NCI-H460 (cell line): Measurements from ENCODE around the gene SUPT3H. TPM values are rescaled to one million over a fixed set of nuclear protein-coding genes. Genes with fewer than 3 reads are reported as not detected.
"Not testable (repeated sequence)": the region's sequence is repeated elsewhere in the genome, so short reads cannot be mapped to it uniquely, and the experiment has no call there.

Experiments used
- DNase-seq: peaks from one replicate; pipeline ENCODE4 v3.0.0-alpha.2; 2016; ENCODE audit warnings: low read depth; ENCODE audit errors: extremely low read depth
- total RNA-seq: library from RNA; depleted of rRNA; stranded (reverse); fragments of >200 nt; shearing (Covaris generic); gene quantifications from 2 replicates; pipeline ENCODE4 v1.2.3, GENCODE V29; 2014

The SUPT3H gene
- total RNA-seq, 1 experiment from 2014 or later: 5.9 TPM

DNA sequence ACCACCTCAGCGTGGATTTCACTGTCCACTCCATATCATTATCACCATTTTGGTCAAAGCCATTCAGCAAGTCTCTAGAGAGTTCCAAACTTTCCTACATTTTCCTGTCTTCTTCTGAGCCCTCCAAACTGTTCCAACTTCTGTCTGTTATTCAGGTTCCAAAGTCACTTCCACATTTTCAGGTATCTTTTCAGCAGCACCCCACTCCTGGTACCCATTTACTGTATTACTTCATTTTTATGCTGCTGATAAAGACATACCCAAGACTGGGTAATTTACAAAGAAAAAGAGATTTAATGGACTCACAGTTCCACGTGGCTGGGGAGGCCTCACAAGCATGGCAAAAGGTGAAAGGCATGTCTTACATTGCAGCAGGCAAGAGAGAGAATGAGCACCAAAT lies 512.5 kb downstream of the SUPT3H start:
- DNase-seq: not testable (repeated sequence)

DNA sequence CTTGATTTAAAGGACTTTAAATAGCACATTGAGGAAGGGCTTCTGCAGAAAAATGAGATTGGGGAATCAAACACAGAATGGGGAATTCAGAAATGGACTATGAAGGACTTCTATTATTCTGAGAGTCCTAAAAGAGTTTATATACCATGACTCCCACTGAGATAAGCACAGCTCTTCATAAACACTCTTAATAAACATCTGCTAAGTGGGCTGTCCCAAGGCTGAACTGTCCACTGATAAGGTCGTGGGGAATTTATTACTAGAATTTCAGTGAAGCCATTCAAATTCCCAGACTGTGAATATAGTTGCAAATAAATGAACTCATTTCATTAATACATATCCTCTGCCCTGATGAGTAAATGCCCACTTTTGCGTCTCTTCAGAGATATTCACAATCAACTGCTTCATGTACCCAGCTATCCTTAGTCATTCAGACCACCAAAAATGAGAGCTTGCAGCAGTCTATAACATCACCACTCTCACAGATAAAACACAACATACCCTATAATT lies 517.8 kb downstream of the SUPT3H start:
- no peak for DNase-seq

DNA sequence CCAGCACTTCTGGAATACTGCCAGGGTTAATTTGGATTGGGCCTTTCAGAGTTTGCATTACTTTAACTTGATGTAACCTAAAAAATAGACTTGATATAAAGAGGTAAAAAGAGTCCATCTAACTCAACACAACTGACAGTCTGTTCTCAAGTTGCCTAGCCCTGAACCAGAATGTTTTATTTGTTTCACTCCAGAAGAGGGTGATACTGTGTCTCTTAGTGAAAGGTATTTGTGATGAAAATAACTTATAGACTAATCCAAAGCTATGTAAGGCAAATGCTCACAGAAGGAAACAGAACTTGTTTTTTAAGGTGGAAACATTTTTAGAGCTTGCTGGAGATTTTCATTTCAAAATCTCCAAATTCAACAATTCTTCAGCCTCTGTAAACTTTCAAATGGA lies 518.7 kb downstream of the SUPT3H start:
- no peak for DNase-seq

DNA sequence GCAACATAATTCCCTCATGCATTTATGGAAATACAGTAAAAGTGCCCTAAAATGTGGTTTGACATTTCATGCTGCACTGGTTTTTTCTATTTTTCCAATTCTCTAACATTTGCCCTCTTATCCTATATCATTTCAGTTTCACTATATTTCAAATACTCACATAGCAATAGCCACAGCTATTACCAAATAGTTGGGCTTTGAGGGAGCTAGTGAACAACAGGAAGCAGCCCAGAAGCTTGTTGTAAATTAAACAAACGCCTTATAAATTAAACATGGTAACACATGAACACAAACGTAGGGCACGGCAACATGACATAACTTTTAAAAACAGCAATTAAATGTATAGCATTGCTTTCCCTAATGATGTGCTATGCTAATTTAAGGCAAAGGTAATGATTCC lies 521.3 kb downstream of the SUPT3H start:
- no peak for DNase-seq

DNA sequence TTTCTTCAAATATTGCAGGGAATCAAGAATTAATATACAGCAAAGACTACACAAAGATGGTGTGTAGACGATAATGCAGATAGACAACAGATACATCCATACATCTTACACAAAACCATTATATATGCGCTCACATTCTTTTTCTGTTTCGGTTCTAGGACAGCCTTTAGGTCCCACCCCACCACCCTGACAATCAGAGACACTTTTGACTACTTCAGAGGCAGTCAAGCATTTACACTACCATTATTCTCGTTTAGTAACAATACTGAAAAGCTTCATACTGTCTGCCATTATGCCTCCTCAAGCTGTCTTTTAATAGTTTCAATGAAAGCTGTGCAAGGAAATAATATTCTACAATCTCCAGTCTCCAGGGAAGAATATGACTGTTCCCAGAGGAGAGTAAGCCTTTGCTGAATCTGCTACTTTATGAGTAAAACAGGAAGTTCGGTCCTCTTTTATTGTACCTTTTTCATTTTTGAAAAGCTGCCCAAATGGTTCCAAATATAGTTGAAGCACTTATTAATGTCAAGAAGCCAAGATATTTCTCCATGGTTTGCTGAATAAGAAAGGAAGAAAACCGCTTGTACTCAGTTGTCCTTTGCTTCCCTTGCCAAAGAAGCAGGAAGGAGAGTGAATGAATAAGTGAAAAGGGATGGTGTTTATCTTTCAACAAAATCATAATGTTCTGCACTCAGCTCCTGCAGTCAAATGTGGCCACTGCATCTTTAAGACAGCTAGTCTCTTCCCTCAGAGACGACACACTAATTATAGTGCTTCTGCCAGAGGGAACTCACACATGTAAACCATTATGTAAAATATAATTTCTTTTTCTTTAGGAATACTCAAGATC lies 521.9 kb downstream of the SUPT3H start:
- no peak for DNase-seq

DNA sequence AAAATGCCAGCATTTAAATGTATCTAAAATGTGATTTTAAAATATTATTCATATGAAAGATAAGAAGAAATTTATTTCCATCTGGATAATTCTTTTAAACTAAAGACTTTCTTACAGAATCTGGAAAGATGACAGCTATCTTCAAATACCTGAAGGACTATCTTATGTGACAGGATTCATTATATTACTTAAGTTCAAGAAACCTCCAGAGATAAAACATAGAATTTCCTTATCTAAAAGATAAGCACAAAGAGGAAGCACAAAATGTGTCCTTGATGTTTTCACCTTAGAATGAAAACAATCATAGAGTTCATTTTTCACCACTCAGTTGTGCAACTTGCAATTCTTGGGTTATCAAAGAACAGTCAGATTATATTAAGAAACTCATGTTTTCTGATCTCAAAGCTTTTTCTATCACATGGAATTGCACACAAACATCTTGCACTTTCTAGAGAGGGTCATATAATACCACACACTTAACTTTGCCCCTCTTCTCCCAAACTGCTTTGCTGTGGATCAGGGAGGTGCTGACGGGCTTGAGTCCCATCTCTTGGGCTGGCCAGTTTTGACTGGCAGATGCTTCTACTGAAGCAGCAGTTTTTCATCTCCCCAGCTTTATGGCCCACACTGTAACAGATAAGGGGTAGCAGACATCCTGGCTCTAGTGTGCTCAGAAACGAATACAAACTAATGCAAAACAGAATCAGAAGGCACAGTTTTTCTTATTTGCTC lies 522.9 kb downstream of the SUPT3H start:
- no peak for DNase-seq

DNA sequence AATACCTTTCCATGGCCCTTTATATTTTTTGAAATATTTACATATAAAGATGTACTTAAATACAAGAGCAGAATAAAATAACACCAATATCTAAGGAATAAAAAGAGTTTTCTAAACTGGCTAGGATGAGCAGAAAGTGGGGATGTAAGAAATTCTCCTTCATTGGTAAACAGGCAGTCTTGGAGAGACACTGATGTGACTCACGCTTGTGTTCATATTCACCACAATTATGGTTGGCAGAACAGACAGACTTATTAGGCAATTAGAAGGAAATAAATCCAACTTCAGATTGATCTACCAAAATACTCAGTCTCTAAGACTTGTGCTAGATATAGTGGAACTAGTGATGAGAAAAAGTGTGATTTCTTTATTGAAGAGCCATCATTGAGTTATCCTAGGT lies 526.6 kb downstream of the SUPT3H start:
- no peak for DNase-seq

DNA sequence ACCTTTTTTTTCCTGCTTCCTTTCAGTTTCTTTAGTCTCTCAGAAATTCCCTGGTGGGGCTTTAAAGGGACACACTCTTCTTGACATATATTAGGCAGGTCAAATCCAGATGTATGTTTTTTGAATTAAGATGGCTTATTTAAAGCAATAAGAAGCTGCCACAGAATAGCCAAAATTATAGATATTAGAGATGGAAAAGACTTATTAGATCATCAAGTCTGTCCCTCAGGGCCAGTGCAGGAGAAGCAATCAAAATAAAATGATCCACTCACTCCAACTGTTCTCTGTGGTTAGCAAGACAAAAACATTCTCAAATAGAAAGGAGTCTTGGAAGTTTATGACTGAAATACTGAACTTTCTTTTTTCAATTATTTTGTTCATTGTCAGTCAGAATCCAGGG lies 527.4 kb downstream of the SUPT3H start:
- DNase-seq: no peak

DNA sequence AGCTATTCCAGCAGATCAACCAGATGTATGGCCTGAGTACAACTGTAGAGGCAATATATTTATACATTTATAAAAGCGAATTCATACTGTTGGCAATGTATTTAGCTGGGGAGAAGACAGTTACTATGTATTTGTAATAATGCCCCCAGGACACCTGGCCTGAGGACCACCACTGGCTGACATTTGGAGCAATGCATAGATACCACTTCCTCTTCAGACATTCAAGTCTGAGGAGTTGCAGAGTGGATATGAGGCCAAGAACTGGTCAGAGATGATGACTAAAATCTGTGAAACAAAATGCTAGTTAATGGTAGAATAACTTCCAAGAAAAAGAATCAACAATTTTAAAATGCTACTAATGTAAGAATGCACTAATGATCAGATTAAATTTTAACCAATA lies 527.9 kb downstream of the SUPT3H start:
- DNase-seq: no peak

DNA sequence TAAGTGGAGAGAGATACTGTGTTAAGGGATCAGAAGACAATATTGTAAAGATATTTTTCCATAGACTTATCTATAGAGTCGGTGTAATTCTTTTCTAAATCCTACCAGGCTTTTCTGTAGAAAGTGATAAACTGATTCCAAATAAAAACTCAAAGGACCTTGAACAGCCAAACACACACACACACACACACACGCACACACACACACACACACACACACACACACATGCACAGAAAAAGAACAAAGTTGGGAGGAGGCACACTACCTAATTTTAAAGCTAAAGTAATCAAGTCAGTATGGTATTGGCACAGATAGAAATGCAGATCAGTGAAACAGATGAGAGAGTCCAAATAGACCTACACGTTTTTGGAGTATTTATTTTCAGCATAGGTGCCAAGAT lies 534.0 kb downstream of the SUPT3H start:
- no peak for DNase-seq

DNA sequence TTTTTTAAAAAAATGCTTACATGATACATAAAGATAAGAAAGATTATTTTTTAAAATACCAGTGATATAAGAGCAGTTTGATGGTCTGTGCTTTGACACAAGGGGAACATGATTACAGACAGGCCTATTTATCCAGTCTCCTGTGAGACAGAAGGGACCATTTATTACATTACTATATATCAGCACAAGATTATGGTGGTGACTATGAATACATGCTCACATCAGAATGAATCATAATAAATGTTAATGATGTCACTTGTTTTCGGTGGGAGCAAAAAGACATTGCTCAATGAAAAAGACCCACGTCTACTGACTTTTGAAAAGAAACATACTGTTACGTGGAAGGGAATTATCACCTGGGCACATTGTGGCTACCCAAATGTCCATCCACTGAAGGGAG lies 535.1 kb downstream of the SUPT3H start:
- DNase-seq: no peak

DNA sequence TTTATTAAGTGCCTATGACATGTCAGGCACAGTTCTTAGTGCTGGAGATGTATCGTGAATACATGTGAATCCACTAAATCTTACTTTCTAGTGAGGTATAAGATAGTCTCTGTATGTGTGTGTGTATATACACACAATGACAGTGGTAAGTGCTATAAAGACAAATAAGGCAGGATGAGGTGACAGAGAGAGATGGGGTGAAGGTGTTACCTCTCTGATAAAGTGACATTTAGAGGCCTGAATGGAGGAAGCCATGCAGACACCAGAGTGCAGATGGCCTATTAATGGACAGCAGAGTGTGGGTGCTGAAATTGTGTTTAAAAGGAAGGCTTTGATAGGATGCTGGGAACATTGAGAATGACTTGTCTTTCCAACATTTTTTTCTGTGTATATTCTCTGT lies 535.9 kb downstream of the SUPT3H start:
- no peak for DNase-seq

DNA sequence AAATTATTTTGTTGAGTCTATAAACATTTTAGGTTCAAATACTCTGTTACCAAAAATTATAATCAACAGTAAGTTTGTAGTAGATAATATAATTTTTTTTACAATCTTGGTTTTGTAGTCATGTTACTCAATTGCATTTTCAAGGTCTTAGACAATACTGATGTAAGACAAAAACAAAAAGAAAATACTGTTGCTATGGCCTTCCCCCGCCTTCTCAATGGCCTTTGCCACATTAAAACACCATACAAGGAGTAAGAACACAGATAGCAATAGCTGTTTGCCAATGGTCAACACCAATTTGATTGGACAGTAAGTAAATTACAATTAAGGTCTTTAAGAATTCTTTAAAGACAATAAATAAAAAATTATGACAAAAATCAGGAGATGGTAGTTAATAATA lies 540.0 kb downstream of the SUPT3H start:
- no peak for DNase-seq

DNA sequence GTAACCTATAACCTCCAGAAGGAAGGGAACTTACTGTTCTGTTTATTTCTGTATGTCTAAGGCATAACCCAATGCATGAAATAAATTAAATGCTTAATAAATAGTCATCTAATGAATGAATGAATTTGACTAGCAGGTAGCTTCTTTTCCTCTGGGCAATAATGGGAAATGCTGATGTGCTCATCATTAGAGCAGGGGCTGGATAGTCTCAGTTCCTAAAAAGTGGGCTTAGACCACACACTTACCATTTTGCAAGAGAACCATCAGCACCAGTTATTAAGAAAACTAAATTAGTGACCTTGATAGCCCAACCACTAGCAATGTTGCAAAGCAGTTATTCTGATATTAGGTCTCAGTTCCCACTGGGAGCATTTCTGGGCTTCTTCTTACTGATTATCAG lies 540.5 kb downstream of the SUPT3H start:
- no peak for DNase-seq

DNA sequence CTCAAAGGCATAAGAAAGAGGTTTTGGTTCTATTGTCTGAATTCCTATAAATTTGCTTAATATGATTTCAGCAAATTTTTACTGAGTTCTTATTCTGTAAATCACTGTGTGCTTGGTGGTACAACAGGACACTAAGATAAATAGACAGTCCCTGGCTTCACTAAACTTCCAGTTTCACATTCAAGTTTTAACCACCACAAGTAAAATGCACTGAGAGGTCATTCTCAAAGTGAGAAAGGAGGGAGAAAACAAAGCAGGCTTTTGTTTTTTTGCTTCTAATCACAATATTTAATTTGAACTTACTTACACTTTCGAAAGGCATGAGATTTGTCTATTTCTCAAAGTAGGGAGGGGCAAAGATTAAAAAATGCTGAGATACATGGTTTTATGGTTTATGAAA lies 544.5 kb downstream of the SUPT3H start:
- DNase-seq: no peak

DNA sequence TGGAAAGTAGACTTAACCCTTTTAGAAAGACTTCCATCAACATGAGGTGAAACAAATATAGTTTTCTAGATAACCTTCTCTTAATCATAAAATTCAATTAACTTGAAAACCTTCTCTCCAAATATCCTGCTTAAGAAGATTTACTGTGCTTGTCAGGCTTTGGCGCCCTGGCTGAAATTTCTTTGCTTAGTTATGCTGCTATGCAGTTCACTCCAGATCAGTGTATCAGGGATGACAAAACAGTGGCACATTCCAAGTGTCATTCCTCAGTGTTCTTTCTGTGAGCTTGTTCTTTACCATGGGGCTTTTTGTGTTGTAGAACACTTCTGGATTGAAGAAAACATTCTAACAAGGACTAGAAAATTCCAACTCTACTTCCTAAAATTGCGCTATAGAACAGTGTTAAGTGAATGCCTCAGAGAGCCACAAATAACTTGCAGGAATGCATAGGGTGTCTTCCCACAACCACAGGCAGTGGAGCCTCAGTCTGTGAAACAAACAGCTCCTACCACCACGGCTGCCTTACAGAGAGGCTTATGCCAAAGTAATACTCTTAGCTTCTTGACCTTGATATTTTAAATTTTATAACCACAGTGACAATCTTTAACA lies 546.6 kb downstream of the SUPT3H start:
- no peak for DNase-seq

DNA sequence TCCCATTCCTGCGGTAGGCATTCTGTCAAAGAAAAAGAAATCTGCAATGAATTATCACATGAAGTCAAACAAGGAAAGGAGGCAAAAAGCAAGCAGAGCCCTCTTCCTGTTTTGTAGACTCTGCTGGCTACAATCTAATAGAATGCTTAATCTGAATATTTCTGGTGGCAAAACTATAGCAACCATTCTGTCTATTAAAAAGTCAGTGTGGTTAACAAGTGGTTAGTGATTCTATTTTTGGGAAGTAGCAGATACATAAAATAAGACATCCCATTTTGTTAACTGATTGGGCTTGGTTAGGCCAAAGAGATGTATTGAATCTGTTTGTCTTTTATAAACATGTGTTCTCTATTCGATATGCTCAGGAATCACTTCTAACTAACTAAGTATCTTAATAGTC lies 547.9 kb downstream of the SUPT3H start:
- no peak for DNase-seq

DNA sequence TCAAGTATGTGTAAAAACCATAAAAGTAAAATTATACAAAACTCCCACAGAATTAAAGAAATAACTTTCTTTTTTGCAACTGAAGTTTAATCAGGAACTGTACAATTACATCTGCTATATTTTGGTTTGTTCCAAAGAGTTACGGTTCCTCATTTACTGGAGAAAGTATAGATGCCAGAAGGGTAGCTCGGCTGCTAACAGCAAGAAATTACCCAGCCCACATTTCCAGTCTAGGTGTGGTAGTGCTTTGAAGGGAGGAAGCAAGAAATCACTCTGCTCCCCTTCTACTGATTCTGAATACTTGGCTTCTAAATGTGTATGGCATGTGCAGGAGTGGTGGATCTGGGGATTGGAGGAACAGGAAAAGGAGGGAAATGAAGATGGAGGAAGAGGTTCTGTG lies 549.0 kb downstream of the SUPT3H start:
- no peak for DNase-seq

DNA sequence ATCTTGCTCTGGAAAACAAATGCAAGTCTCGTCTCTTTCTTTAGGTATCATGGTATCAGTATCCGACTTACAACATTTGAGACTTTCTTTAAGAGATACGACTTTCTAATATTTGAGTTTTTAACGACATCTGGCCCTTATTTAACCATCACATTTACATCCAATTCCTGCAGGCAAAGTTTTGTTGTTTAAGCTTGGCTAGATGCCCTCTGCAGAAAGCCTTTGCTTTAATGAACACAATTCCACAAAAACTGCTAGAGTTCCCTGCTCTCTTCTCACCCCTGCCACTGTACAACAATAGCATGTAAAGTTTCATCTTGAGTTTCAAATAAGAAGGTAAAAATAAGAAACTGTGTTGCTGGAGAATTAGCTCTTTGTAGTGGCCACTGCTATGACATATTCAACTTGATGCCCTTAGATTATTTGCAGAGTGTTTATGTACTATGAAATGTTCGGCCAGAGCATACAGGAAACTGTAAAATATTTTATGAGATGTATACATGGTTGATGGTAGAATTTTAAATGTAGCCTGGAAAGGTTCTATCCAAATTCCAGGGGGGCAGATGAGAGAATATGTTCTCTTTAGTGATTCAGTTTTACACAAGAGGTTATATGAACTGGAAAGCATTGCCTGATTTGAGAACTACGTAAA lies 551.6 kb downstream of the SUPT3H start:
- no peak for DNase-seq

DNA sequence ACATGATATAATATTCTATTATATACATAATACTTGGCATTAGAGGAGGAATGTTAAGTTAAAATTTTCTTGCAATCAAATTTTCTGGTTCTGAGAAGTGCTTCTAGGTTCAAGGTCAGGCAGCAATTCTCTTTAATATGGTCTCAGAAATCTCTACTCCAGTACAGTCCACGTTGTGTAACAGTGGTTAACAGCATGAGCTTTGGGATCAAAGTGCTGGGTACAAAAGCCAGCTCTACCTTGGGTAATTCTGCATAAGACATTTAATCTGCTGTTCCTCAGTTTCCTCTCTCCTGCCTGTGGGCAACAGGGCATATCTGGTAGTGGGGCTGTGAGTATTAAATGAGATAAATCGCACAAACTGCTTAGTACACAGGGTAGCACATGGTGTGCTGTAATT lies 552.5 kb downstream of the SUPT3H start:
- DNase-seq: no peak

DNA sequence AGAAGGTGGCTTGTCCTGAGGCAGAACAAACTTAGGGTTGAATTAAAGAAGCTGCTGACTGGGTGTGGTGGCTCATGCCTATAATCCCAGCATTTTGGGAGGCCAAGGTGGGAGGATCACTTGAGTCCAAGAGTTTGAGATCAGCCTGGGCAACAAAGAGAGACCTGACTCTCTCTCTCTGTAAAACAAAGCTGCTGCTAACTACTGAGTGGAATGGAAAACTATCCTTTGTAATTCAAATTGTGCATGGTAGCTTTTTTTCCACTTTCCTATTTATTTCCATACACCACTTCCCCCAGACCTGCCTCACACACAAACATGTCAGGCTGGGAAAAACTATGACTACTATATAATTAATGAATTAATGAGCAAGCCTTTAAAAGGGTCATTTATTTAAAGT lies 553.2 kb downstream of the SUPT3H start:
- DNase-seq: no peak
